Measurements from ENCODE around the gene CD300LD.

The CD300LD gene

GRCh38 chr17:74545843-74546230, 46.2 kb downstream of the CD300LD start, which contains the start of gene CD300C:
Gene CD300C (minus strand): TSS chr17:74546115. CDS start chr17:74545782, 333 bp downstream.
- DNase-seq (ENCODE audit: low read depth in 2 of 3, low spot score in 2 of 3): no peak

GRCh38 chr17:74544991-74545842, 46.9 kb downstream of the CD300LD start:
- DNase-seq (ENCODE audit: low read depth in 2 of 3, low spot score in 2 of 3): no peak

- no peak for DNase-seq (ENCODE audit: low read depth in 2 of 3, low spot score in 2 of 3)
Observed at GRCh38 chr17:74543891-74544760, 48.0 kb downstream of the CD300LD start.

- DNase-seq (ENCODE audit: low read depth in 2 of 3, low spot score in 2 of 3): no peak
Observed at GRCh38 chr17:74543406-74543805, 48.7 kb downstream of the CD300LD start.

- DNase-seq (ENCODE audit: low read depth in 2 of 3, low spot score in 2 of 3): no peak
Observed at GRCh38 chr17:74542727-74543383, 49.2 kb downstream of the CD300LD start.

- no peak for DNase-seq (ENCODE audit: low read depth in 2 of 3, low spot score in 2 of 3)
Observed at GRCh38 chr17:74542166-74542565, 49.9 kb downstream of the CD300LD start.

GRCh38 chr17:74541176-74542111, 50.6 kb downstream of the CD300LD start:
- no peak for DNase-seq (ENCODE audit: low read depth in 2 of 3, low spot score in 2 of 3)

GRCh38 chr17:74539281-74539820, 52.7 kb downstream of the CD300LD start:
- DNase-seq (ENCODE audit: low read depth in 2 of 3, low spot score in 2 of 3): no peak

- DNase-seq (ENCODE audit: low read depth in 2 of 3, low spot score in 2 of 3): no peak
Observed at GRCh38 chr17:74536890-74537289, 55.2 kb downstream of the CD300LD start.

- no peak for DNase-seq (ENCODE audit: low read depth in 2 of 3, low spot score in 2 of 3)
Observed at GRCh38 chr17:74532115-74532514, 60.0 kb downstream of the CD300LD start.

- no peak for DNase-seq (ENCODE audit: low read depth in 2 of 3, low spot score in 2 of 3)
Observed at GRCh38 chr17:74531231-74531761, 60.8 kb downstream of the CD300LD start, which contains the start of gene CD300LB. Gene CD300LB (minus strand): TSS chr17:74531475. CDS start chr17:74531350, 125 bp downstream.

- DNase-seq (ENCODE audit: low read depth in 2 of 3, low spot score in 2 of 3): no peak
Observed at GRCh38 chr17:74530831-74531150, 61.3 kb downstream of the CD300LD start.

Measured in activated CD8-positive, alpha-beta memory T cell treated with anti-CD3 and anti-CD28 coated beads for 48 hours (primary cell).